Panc1 (cell line): ENCODE results near the gene MYO1E. TPM values are rescaled to one million over a fixed set of nuclear protein-coding genes. Genes with fewer than 3 reads are reported as not detected.

Source experiments
- ATAC-seq: fragments of 200-7000 bp; cut with Tn5 transposase; 2 replicates; pipeline ENCODE4 v1.9.1; 2020; ENCODE audit warnings: mild to moderate bottlenecking, moderate library complexity
- BruUV-seq: library from RNA; stranded (reverse); fragments of 400-500 nt; replicated peaks from 2 replicates; lab custom pipeline; 2021; lab: Mats Ljungman, UMichigan
- CTCF ChIA-PET: fragments of 300-600 bp; sonication (Branson Sonifier 250); formaldehyde crosslinking; loops from one replicate; lab custom pipeline; 2022; ENCODE audit warnings: antibody characterized with exemption; lab: Charles Lee
- POLR2A ChIA-PET: fragments of 300-600 bp; sonication (Branson Sonifier 250); formaldehyde crosslinking; loops from one replicate; lab custom pipeline; 2022; ENCODE audit warnings: antibody characterized with exemption; lab: Charles Lee
- DNase-seq: peaks from one replicate; pipeline ENCODE4 v3.0.0-alpha.2; 2010; ENCODE audit warnings: low read depth, low spot score
- H3K27ac ChIP-seq: 2 replicates; pipeline ENCODE4 v1.5.1; 2011; ENCODE audit warnings: mild to moderate bottlenecking, low read length, inconsistent platforms
- H3K27me3 ChIP-seq: fragments of 200-500 bp; sonication (Bioruptor generic); 2 replicates; pipeline ENCODE4 v1.6.0; 2014; ENCODE audit warnings: low read length, inconsistent platforms; ENCODE audit not compliant: control insufficient read depth, insufficient read depth
- H3K36me3 ChIP-seq: fragments of 200-500 bp; sonication (Bioruptor generic); 2 replicates; pipeline ENCODE4 v1.5.1; 2014; ENCODE audit warnings: inconsistent platforms, mild to moderate bottlenecking, low read length, moderate library complexity; ENCODE audit not compliant: control insufficient read depth, insufficient read depth
- H3K4me1 ChIP-seq: 2 replicates; pipeline ENCODE4 v1.5.1; 2011; ENCODE audit warnings: inconsistent platforms, mild to moderate bottlenecking, low read length, moderate library complexity; ENCODE audit not compliant: control insufficient read depth, insufficient read depth
- H3K4me3 ChIP-seq, 2 experiments: 2 replicates each; pipeline ENCODE4 v1.5.1; 2011 to 2012; ENCODE audit warnings: low read depth in 2 of 2, low read length in 2 of 2, mild to moderate bottlenecking in 2 of 2, inconsistent platforms in 1 of 2, moderate library complexity in 1 of 2
- H3K9me3 ChIP-seq: fragments of 200-500 bp; sonication (Bioruptor generic); 2 replicates; pipeline ENCODE4 v1.5.1; 2014; ENCODE audit warnings: low read depth, mild to moderate bottlenecking, inconsistent platforms, low read length, moderate library complexity; ENCODE audit not compliant: control insufficient read depth, insufficient read depth
- POLR2AphosphoS5 ChIP-seq: IDR thresholded peaks from 2 replicates; pipeline ENCODE4 v1.6.1; 2012; ENCODE audit warnings: mild to moderate bottlenecking, low read depth, low read length, moderate library complexity
- SIN3A ChIP-seq: IDR thresholded peaks from 2 replicates; pipeline ENCODE4 v1.6.1; 2012; ENCODE audit warnings: low read depth, mild to moderate bottlenecking, low read length, moderate library complexity, borderline replicate concordance; ENCODE audit not compliant: insufficient read depth
- TCF7L2 ChIP-seq: IDR thresholded peaks from 2 replicates; pipeline ENCODE4 v1.6.1; 2011; ENCODE audit warnings: mild to moderate bottlenecking, low read depth, low read length, inconsistent platforms
- in situ Hi-C: cut with HindIII; loops from 2 replicates; pipeline ENCODE4 v1.10.0; 2016; ENCODE audit warnings: low sequenced_read_pairs, low pct_unique_long_range_greater_than_20kb
- intact Hi-C: fragments of 100-400 bp; cut with micrococcal nuclease; formaldehyde crosslinking; loops from one replicate; pipeline ENCODE4 v1.10.0; 2022; ENCODE audit not compliant: unreplicated experiment
- total RNA-seq: library from RNA; stranded (reverse); gene quantifications from one replicate; pipeline ENCODE4 v1.2.1, GENCODE V29; 2021; ENCODE audit not compliant: unreplicated experiment
- TF ChIP-seq, protein P1 (sequence below), 2 experiments: IDR thresholded peaks; 2 replicates each; pipeline ENCODE4 v1.6.1; 2011 to 2012; ENCODE audit warnings: low read depth in 2 of 2, control low read depth in 1 of 2, low read length in 1 of 2, mild to moderate bottlenecking in 1 of 2, moderate library complexity in 1 of 2; ENCODE audit not compliant: insufficient read depth in 1 of 2
- TF ChIP-seq, protein P2 (sequence below): fragments of 450-650 bp; IDR thresholded peaks from 2 replicates; pipeline ENCODE4 v1.5.1; 2017; ENCODE audit warnings: mild to moderate bottlenecking

The MYO1E gene
- total RNA-seq, 1 experiment from 2014 or later, result 161 TPM

DNA sequence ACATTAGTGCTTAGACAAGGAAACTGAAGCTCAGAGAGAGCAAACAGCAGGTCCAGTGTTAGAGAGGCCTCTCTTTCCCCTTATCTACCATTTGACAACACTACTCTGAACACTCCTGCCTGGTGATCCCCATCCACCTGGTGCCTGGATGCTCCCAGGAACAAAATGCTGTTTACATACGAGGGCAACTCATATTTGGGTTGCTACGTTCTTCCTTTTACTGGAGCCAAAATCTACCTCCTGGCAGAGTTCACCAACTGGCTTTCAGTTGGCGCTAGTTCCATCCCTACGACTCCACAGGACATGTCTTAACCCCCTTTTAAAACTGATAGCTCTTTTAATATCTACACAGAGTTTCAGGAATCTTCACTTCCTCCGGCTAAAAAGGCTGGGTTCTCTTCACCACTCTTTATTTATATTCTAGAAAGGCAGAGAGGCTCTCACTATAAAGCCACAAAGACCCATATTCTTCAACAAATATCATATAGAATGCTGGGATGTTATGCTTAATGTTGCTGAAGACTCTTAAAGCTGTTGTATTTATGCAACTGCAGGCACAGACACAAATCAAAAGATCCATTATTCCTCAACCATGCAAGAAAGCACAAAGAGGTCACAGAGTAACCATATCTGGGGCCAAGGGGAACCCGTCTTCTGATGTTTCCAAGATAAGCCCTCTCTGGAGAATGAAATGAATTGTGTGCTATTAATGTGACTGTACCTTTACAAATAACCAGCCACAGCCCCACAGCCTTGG, 219.8 kb downstream of the MYO1E start:
- Histone ChIP-seq H3K36me3 (peaks cover 4% of the 10 kb centered on the region), H3K27me3 (no peaks in the 10 kb centered on the region), H3K4me3 (no peak overlapping the region), H3K9me3 (no peaks in the 10 kb centered on the region), H3K27ac (no peak overlapping the region), H3K4me1 (no peaks in the 10 kb centered on the region)
- POLR2A ChIA-PET, result no interaction called here
- CTCF ChIA-PET, result interaction anchor here (0.8 kb wide), 1 partner anchor 17 kb away, joined by 3 read pairs; no protein-coding TSS in a partner anchor
- DNase-seq, result no peak
- in situ Hi-C loops, result no loop called here
- BruUV-seq, result no TSS peak
- no peak for TF ChIP-seq TCF7L2
- TF ChIP-seq, protein P1, sequence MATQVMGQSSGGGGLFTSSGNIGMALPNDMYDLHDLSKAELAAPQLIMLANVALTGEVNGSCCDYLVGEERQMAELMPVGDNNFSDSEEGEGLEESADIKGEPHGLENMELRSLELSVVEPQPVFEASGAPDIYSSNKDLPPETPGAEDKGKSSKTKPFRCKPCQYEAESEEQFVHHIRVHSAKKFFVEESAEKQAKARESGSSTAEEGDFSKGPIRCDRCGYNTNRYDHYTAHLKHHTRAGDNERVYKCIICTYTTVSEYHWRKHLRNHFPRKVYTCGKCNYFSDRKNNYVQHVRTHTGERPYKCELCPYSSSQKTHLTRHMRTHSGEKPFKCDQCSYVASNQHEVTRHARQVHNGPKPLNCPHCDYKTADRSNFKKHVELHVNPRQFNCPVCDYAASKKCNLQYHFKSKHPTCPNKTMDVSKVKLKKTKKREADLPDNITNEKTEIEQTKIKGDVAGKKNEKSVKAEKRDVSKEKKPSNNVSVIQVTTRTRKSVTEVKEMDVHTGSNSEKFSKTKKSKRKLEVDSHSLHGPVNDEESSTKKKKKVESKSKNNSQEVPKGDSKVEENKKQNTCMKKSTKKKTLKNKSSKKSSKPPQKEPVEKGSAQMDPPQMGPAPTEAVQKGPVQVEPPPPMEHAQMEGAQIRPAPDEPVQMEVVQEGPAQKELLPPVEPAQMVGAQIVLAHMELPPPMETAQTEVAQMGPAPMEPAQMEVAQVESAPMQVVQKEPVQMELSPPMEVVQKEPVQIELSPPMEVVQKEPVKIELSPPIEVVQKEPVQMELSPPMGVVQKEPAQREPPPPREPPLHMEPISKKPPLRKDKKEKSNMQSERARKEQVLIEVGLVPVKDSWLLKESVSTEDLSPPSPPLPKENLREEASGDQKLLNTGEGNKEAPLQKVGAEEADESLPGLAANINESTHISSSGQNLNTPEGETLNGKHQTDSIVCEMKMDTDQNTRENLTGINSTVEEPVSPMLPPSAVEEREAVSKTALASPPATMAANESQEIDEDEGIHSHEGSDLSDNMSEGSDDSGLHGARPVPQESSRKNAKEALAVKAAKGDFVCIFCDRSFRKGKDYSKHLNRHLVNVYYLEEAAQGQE (IDR thresholded peaks at IDR 0.05; ENCODE audit: insufficient read depth in 1 of 2, low read depth in 2 of 2, low read length in 1 of 2), result no peak
- TF ChIP-seq SIN3A, result no peak
- TF ChIP-seq, protein P2, sequence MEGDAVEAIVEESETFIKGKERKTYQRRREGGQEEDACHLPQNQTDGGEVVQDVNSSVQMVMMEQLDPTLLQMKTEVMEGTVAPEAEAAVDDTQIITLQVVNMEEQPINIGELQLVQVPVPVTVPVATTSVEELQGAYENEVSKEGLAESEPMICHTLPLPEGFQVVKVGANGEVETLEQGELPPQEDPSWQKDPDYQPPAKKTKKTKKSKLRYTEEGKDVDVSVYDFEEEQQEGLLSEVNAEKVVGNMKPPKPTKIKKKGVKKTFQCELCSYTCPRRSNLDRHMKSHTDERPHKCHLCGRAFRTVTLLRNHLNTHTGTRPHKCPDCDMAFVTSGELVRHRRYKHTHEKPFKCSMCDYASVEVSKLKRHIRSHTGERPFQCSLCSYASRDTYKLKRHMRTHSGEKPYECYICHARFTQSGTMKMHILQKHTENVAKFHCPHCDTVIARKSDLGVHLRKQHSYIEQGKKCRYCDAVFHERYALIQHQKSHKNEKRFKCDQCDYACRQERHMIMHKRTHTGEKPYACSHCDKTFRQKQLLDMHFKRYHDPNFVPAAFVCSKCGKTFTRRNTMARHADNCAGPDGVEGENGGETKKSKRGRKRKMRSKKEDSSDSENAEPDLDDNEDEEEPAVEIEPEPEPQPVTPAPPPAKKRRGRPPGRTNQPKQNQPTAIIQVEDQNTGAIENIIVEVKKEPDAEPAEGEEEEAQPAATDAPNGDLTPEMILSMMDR, result no peak
- no peak for TF ChIP-seq POLR2AphosphoS5
- no peak for ATAC-seq
- intact Hi-C loops, result no loop called here

DNA sequence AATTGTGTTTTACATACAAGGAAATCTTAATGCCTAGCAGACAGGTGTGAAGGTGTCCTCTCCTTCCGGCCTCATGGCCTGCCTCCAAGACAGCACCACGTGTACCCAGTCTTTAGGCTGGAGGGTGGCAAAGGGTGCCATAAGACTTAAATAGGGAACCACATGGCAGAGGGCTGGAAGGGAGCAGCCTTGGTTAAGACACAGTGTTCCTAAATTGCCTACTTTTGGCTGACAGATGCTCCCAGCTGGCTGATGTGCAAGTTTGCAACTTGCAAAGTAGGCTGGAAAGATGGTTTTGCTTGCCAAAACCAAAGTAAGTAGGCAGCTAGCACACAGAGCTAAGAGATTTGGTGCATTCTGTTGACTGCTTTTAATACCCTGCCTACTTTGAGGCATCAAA, 222.5 kb downstream of the MYO1E start:
- no peak for DNase-seq
- TF ChIP-seq TCF7L2, result no peak
- TF ChIP-seq POLR2AphosphoS5, result no peak
- TF ChIP-seq, protein P1 (IDR thresholded peaks at IDR 0.05; ENCODE audit: insufficient read depth in 1 of 2, low read depth in 2 of 2, low read length in 1 of 2), result no peak
- Histone ChIP-seq H3K4me3 (no peak overlapping the region), H3K36me3 (peaks cover 4% of the 10 kb centered on the region), H3K9me3 (no peaks in the 10 kb centered on the region), H3K4me1 (no peaks in the 10 kb centered on the region), H3K27me3 (no peaks in the 10 kb centered on the region), H3K27ac (no peak overlapping the region)
- CTCF ChIA-PET, result no interaction called here
- intact Hi-C loops (no loop called here), in situ Hi-C loops (no loop called here)
- ATAC-seq, result no peak
- no TSS peak for BruUV-seq
- POLR2A ChIA-PET, result interaction anchor here (0.5 kb wide), 1 partner anchor 216 kb away, joined by 8 read pairs; the partner anchor contains the start of gene SLTM
